HEK293 (cell line): Measurements from ENCODE around the gene COL13A1.

Experiments used
- CTCF ChIA-PET: fragments of 350-600 bp; formaldehyde crosslinking; extraction: SDS; loops from one replicate; lab custom pipeline; 2021; ENCODE audit warnings: antibody characterized with exemption; lab: Yijun Ruan, JAX
- POLR2A ChIA-PET: fragments of 300-600 bp; formaldehyde crosslinking; extraction: SDS; loops from one replicate; lab custom pipeline; 2020; ENCODE audit warnings: antibody characterized with exemption, inconsistent platforms; lab: Yijun Ruan, JAX
- H3K27ac ChIP-seq: fragments of 200-500 bp; sonication (Bioruptor generic); 2 replicates; pipeline ENCODE4 v1.5.1; 2014; ENCODE audit warnings: low read depth, low read length, control low read depth, inconsistent platforms; ENCODE audit errors: extremely low read depth
- H3K36me3 ChIP-seq, 2 experiments: fragments of 200-500 bp in 1 of 2; sonication (Bioruptor generic) in 1 of 2; 1 replicate in 1 of 2; 2 replicates in 1 of 2; pipeline ENCODE4 v1.5.1; 2014 to 2017; ENCODE audit warnings: inconsistent platforms in 2 of 2, low read length in 2 of 2; ENCODE audit not compliant: control insufficient read depth in 2 of 2, insufficient read depth in 1 of 2
- H3K4me1 ChIP-seq: fragments of 200-500 bp; sonication (Bioruptor generic); 2 replicates; pipeline ENCODE4 v1.5.1; 2014; ENCODE audit warnings: mild to moderate bottlenecking, low read length, inconsistent platforms; ENCODE audit not compliant: control insufficient read depth, insufficient read depth
- H3K4me3 ChIP-seq: 2 replicates; pipeline ENCODE4 v1.5.1; 2011; ENCODE audit warnings: low read depth, mild to moderate bottlenecking, control low read depth, low read length, moderate library complexity
- H3K9me3 ChIP-seq: fragments of 200-500 bp; sonication (Bioruptor generic); 2 replicates; pipeline ENCODE4 v1.5.1; 2014; ENCODE audit warnings: low read depth, low read length, inconsistent platforms; ENCODE audit not compliant: control insufficient read depth, insufficient read depth
- BCL11A ChIP-seq: fragments of 450-650 bp; formaldehyde crosslinking; IDR thresholded peaks from 2 replicates; pipeline ENCODE4 v1.5.1; 2016; ENCODE audit warnings: low read depth, missing biosample characterization, missing genetic modification characterization
- FEZF1 ChIP-seq: fragments of 450-650 bp; formaldehyde crosslinking; IDR thresholded peaks from 2 replicates; pipeline ENCODE4 v1.5.1; 2016; ENCODE audit warnings: missing biosample characterization, missing genetic modification characterization
- GLIS2 ChIP-seq: fragments of 450-650 bp; formaldehyde crosslinking; IDR thresholded peaks from 2 replicates; pipeline ENCODE4 v1.5.1; 2016; ENCODE audit warnings: missing biosample characterization, missing genetic modification characterization
- MZF1 ChIP-seq: fragments of 450-650 bp; formaldehyde crosslinking; IDR thresholded peaks from 2 replicates; pipeline ENCODE4 v1.5.1; 2017; ENCODE audit warnings: missing biosample characterization, missing genetic modification characterization, borderline replicate concordance
- RBAK ChIP-seq: fragments of 450-650 bp; formaldehyde crosslinking; IDR thresholded peaks from 2 replicates; pipeline ENCODE4 v1.5.1; 2016; ENCODE audit warnings: missing biosample characterization, missing genetic modification characterization
- ZFP37 ChIP-seq: fragments of 450-650 bp; formaldehyde crosslinking; IDR thresholded peaks from 2 replicates; pipeline ENCODE4 v1.5.1; 2016; ENCODE audit warnings: missing biosample characterization, missing genetic modification characterization
- ZFP41 ChIP-seq: fragments of 450-650 bp; formaldehyde crosslinking; IDR thresholded peaks from 2 replicates; pipeline ENCODE4 v1.5.1; 2016; ENCODE audit warnings: missing biosample characterization, missing genetic modification characterization, borderline replicate concordance
- ZNF16 ChIP-seq: fragments of 450-650 bp; formaldehyde crosslinking; IDR thresholded peaks from 2 replicates; pipeline ENCODE4 v1.5.1; 2016; ENCODE audit warnings: low read depth, missing biosample characterization, missing genetic modification characterization
- ZNF211 ChIP-seq: fragments of 450-650 bp; formaldehyde crosslinking; IDR thresholded peaks from 2 replicates; pipeline ENCODE4 v1.5.1; 2016; ENCODE audit warnings: low read depth, missing biosample characterization, missing genetic modification characterization
- ZNF366 ChIP-seq: fragments of 450-650 bp; formaldehyde crosslinking; conservative IDR thresholded peaks from 2 replicates; pipeline ENCODE4 v1.5.1; 2016; ENCODE audit warnings: missing biosample characterization, missing genetic modification characterization
- ZNF37A ChIP-seq: fragments of 450-650 bp; IDR thresholded peaks from 2 replicates; pipeline ENCODE4 v1.5.1; 2018; ENCODE audit warnings: missing biosample characterization, missing genetic modification characterization
- ZNF394 ChIP-seq: fragments of 450-650 bp; formaldehyde crosslinking; IDR thresholded peaks from 2 replicates; pipeline ENCODE4 v1.5.1; 2016; ENCODE audit warnings: missing biosample characterization, missing genetic modification characterization, mild to moderate bottlenecking, moderate library complexity, borderline replicate concordance
- ZNF621 ChIP-seq: fragments of 450-650 bp; formaldehyde crosslinking; IDR thresholded peaks from 2 replicates; pipeline ENCODE4 v1.5.1; 2017; ENCODE audit warnings: missing biosample characterization, missing genetic modification characterization
- ZNF624 ChIP-seq: fragments of 450-650 bp; formaldehyde crosslinking; IDR thresholded peaks from 2 replicates; pipeline ENCODE4 v1.5.1; 2017; ENCODE audit warnings: missing biosample characterization, missing genetic modification characterization
- ZNF654 ChIP-seq: fragments of 450-650 bp; formaldehyde crosslinking; IDR thresholded peaks from 2 replicates; pipeline ENCODE4 v1.5.1; 2016; ENCODE audit warnings: low read depth, missing biosample characterization, missing genetic modification characterization
- ZNF791 ChIP-seq: fragments of 450-650 bp; formaldehyde crosslinking; IDR thresholded peaks from 2 replicates; pipeline ENCODE4 v1.5.1; 2016; ENCODE audit warnings: missing biosample characterization, missing genetic modification characterization
- ZNF830 ChIP-seq: fragments of 450-650 bp; IDR thresholded peaks from 2 replicates; pipeline ENCODE4 v1.5.0; 2018; ENCODE audit warnings: missing biosample characterization, missing genetic modification characterization, low read depth, mild to moderate bottlenecking, moderate library complexity
- ZNF843 ChIP-seq: fragments of 450-650 bp; formaldehyde crosslinking; IDR thresholded peaks from 2 replicates; pipeline ENCODE4 v1.5.1; 2016; ENCODE audit warnings: missing biosample characterization, missing genetic modification characterization
- ZSCAN23 ChIP-seq: fragments of 450-650 bp; formaldehyde crosslinking; IDR thresholded peaks from 2 replicates; pipeline ENCODE4 v1.5.1; 2016; ENCODE audit warnings: missing biosample characterization, missing genetic modification characterization
- TF ChIP-seq, protein P1 (sequence below): fragments of 450-650 bp; formaldehyde crosslinking; IDR thresholded peaks from 2 replicates; pipeline ENCODE4 v1.5.1; 2016; ENCODE audit warnings: missing biosample characterization, missing genetic modification characterization
- TF ChIP-seq, protein P2 (sequence below): fragments of 450-650 bp; formaldehyde crosslinking; IDR thresholded peaks from 2 replicates; pipeline ENCODE4 v1.5.1; 2016; ENCODE audit warnings: missing biosample characterization, missing genetic modification characterization
- TF ChIP-seq, protein P3 (sequence below): fragments of 450-650 bp; IDR thresholded peaks from 2 replicates; pipeline ENCODE4 v1.5.1; 2018; ENCODE audit warnings: missing biosample characterization, mild to moderate bottlenecking, missing genetic modification characterization
- TF ChIP-seq, protein P4 (sequence below): fragments of 450-650 bp; formaldehyde crosslinking; IDR thresholded peaks from 2 replicates; pipeline ENCODE4 v1.5.1; 2016; ENCODE audit warnings: missing biosample characterization, missing genetic modification characterization
- TF ChIP-seq, protein P5 (sequence below): fragments of 450-650 bp; formaldehyde crosslinking; IDR thresholded peaks from 2 replicates; pipeline ENCODE4 v1.5.1; 2017; ENCODE audit warnings: missing biosample characterization, missing genetic modification characterization

The COL13A1 gene

DNA sequence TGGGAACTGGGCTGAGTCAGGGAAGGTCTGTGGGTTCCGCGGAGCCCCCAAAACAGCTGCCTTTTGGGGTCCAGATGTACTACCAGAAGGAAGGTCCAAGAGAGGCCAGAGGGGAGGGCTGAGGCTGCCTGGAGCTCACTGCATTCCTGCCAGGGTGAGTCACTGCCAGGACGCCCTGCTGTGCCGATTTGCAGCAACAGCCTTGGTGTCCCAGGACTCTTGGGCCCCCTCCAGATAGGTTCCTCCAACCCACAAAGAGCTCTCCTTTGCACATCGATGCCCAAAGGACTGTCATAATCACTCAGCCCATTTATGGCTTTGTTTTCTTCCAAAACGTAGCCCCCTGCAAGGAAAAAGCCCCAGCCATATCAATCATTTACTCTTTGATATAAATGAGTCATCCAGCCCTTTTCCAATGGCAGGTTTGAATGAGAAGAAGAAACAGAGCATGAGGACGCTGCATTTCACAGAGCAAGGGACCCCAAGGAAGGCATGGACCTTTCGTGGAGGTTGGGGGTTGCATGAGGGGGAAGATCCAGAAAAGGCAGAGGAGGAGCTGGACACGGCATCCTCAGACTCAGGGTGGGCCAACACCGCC, 32.2 kb upstream of the COL13A1 start (continued):
- no peak for TF ChIP-seq ZNF654 (tag by site-specific recombination)
- TF ChIP-seq, protein P1, sequence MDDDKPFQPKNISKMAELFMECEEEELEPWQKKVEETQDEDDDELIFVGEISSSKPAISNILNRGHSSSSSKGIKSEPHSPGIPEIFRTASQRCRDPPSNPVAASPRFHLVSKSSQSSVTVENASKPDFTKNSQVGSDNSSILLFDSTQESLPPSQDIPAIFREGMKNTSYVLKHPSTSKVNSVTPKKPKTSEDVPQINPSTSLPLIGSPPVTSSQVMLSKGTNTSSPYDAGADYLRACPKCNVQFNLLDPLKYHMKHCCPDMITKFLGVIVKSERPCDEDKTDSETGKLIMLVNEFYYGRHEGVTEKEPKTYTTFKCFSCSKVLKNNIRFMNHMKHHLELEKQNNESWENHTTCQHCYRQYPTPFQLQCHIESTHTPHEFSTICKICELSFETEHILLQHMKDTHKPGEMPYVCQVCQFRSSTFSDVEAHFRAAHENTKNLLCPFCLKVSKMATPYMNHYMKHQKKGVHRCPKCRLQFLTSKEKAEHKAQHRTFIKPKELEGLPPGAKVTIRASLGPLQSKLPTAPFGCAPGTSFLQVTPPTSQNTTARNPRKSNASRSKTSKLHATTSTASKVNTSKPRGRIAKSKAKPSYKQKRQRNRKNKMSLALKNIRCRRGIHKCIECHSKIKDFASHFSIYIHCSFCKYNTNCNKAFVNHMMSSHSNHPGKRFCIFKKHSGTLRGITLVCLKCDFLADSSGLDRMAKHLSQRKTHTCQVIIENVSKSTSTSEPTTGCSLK, result no peak
- TF ChIP-seq, protein P2, sequence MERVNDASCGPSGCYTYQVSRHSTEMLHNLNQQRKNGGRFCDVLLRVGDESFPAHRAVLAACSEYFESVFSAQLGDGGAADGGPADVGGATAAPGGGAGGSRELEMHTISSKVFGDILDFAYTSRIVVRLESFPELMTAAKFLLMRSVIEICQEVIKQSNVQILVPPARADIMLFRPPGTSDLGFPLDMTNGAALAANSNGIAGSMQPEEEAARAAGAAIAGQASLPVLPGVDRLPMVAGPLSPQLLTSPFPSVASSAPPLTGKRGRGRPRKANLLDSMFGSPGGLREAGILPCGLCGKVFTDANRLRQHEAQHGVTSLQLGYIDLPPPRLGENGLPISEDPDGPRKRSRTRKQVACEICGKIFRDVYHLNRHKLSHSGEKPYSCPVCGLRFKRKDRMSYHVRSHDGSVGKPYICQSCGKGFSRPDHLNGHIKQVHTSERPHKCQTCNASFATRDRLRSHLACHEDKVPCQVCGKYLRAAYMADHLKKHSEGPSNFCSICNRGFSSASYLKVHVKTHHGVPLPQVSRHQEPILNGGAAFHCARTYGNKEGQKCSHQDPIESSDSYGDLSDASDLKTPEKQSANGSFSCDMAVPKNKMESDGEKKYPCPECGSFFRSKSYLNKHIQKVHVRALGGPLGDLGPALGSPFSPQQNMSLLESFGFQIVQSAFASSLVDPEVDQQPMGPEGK, result peak; percentile 87
- no peak for TF ChIP-seq ZNF211 (tag by site-specific recombination)
- TF ChIP-seq, all 188 proteins: peak for 20

DNA sequence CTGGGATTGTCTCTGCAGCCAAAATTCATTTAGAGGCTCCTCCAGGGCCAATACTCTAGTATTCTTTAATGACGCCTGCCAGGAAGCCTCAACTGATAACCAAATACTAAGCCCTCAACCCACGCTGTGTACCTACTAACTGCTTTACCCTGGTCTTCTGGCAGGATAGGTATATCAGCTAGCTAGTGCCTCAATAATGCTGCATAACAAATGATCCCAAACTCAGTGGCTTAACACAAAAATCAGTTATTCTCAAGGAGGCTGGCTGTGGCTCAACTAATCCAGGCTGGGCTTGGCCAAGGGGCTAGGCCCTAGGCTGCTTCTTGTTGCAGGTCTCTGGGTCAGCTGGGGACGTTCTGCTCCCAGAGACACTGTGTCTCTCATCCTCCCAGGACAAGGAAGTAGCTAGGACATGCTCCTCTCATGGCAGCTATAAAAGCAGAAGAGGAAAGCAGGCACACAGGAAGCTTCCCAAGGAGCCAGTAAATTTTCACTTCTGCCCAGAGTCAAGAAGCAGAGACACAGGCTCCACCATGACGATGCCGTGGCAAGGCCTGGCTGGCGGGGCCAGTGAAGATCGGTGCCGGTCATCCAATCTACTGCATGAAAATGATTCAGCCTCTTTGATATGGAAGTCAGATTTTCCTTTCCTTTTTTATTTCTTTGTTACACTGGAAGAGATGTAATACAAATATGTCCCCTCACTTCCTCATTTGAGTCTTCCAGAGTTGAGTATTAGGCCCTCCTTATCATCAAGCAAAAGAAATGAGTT, 28.6 kb upstream of the COL13A1 start:
- Histone ChIP-seq H3K4me1 (peaks cover 5% of the 10 kb centered on the region), H3K27ac (no peak overlapping the region), H3K36me3 (no peaks in the 10 kb centered on the region), H3K4me3 (no peak overlapping the region), H3K9me3 (no peaks in the 10 kb centered on the region)
- TF ChIP-seq ZSCAN23 (tag by site-specific recombination) (no peak), RBAK (peak; percentile 83; the same call in 1 of the 2 replicates)
- POLR2A ChIA-PET, result no interaction called here
- CTCF ChIA-PET, result interaction anchor here (0.8 to 3.3 kb wide), 5 partner anchors 10 to 142 kb away, joined by 3 to 14 read pairs (median 8); no protein-coding TSS in a partner anchor

DNA sequence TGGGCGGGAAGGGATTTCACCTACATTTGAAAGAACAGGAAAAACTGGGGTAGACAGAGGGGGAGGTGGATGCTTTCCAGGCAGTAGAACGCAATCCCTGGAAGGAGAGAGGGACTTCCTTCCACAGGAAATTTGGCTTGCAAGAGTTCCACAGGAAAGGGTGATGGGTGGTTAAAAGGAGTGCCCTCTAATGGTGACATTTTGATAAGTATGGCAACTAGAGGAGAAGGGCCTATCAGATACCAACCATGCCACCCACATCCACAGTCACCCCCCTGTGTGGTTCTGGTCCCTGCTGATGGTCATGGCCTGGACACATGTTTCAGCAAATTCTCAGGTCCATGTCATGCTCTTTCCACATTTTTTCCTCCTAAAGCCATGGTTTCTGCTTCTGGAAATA, 27.1 kb upstream of the COL13A1 start:
- ChIA-PET POLR2A (no interaction called here), CTCF (interaction anchor here (0.6 to 2.1 kb wide), 4 partner anchors 9 to 25 kb away, joined by 3 to 8 read pairs (median 5); no protein-coding TSS in a partner anchor)
- Histone ChIP-seq H3K4me3 (no peak overlapping the region), H3K36me3 (no peaks in the 10 kb centered on the region), H3K27ac (no peak overlapping the region), H3K4me1 (no peaks in the 10 kb centered on the region), H3K9me3 (no peaks in the 10 kb centered on the region)
- no peak for TF ChIP-seq ZFP37
- TF ChIP-seq ZNF394 (tag by site-specific recombination), result no peak
- TF ChIP-seq ZNF843 (tag by site-specific recombination), result no peak
- TF ChIP-seq GLIS2 (tag by site-specific recombination), result no peak
- no peak for TF ChIP-seq ZNF37A
- TF ChIP-seq ZFP41 (tag by site-specific recombination), result no peak
- TF ChIP-seq, protein P3, sequence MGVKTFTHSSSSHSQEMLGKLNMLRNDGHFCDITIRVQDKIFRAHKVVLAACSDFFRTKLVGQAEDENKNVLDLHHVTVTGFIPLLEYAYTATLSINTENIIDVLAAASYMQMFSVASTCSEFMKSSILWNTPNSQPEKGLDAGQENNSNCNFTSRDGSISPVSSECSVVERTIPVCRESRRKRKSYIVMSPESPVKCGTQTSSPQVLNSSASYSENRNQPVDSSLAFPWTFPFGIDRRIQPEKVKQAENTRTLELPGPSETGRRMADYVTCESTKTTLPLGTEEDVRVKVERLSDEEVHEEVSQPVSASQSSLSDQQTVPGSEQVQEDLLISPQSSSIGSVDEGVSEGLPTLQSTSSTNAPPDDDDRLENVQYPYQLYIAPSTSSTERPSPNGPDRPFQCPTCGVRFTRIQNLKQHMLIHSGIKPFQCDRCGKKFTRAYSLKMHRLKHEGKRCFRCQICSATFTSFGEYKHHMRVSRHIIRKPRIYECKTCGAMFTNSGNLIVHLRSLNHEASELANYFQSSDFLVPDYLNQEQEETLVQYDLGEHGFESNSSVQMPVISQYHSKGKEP (tag by site-specific recombination), result no peak
- TF ChIP-seq ZNF791 (tag by site-specific recombination), result no peak
- TF ChIP-seq BCL11A (tag by site-specific recombination), result no peak
- TF ChIP-seq, protein P4, sequence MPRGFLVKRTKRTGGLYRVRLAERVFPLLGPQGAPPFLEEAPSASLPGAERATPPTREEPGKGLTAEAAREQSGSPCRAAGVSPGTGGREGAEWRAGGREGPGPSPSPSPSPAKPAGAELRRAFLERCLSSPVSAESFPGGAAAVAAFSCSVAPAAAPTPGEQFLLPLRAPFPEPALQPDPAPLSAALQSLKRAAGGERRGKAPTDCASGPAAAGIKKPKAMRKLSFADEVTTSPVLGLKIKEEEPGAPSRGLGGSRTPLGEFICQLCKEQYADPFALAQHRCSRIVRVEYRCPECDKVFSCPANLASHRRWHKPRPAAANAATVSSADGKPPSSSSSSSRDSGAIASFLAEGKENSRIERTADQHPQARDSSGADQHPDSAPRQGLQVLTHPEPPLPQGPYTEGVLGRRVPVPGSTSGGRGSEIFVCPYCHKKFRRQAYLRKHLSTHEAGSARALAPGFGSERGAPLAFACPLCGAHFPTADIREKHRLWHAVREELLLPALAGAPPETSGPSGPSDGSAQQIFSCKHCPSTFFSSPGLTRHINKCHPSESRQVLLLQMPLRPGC (tag by site-specific recombination), result no peak
- TF ChIP-seq ZNF366 (tag by site-specific recombination), result no peak
- TF ChIP-seq, protein P5, sequence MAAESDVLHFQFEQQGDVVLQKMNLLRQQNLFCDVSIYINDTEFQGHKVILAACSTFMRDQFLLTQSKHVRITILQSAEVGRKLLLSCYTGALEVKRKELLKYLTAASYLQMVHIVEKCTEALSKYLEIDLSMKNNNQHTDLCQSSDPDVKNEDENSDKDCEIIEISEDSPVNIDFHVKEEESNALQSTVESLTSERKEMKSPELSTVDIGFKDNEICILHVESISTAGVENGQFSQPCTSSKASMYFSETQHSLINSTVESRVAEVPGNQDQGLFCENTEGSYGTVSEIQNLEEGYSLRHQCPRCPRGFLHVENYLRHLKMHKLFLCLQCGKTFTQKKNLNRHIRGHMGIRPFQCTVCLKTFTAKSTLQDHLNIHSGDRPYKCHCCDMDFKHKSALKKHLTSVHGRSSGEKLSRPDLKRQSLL (tag by site-specific recombination), result no peak
- no peak for TF ChIP-seq MZF1 (tag by site-specific recombination)
- no peak for TF ChIP-seq ZNF621 (tag by site-specific recombination)
- no peak for TF ChIP-seq ZNF830 (tag by site-specific recombination)
- no peak for TF ChIP-seq ZNF624
- TF ChIP-seq ZNF16, result no peak
- TF ChIP-seq FEZF1 (tag by site-specific recombination), result no peak
